NCI-H1436 (cell line): ENCODE data around the gene MSMB.

Source experiments
- DNase-seq: peaks from one replicate; lab custom pipeline; 2025; lab: John Stamatoyannopoulos, UW

Gene MSMB

DNA sequence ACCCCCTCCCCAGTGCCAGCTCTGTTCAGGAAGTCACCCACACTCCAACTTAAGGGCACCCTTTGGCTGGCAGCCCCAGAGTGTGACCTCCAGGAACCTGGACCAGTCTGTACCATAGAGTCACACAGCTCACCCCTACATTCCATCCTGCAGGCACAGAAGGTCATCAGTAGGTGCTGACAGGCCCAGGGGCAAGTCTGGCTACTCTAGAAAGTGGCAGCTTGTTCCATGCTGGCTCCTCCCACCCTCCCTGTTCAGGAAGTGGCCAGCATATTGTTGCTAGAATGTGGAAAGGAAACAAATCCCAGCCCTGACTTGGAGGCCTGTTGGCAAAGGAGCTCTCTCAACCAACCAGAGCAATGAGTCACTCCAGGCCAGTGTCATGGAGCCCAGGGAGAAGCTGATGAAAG lies 12.5 kb downstream of the MSMB start:
- DNase-seq = no peak

DNA sequence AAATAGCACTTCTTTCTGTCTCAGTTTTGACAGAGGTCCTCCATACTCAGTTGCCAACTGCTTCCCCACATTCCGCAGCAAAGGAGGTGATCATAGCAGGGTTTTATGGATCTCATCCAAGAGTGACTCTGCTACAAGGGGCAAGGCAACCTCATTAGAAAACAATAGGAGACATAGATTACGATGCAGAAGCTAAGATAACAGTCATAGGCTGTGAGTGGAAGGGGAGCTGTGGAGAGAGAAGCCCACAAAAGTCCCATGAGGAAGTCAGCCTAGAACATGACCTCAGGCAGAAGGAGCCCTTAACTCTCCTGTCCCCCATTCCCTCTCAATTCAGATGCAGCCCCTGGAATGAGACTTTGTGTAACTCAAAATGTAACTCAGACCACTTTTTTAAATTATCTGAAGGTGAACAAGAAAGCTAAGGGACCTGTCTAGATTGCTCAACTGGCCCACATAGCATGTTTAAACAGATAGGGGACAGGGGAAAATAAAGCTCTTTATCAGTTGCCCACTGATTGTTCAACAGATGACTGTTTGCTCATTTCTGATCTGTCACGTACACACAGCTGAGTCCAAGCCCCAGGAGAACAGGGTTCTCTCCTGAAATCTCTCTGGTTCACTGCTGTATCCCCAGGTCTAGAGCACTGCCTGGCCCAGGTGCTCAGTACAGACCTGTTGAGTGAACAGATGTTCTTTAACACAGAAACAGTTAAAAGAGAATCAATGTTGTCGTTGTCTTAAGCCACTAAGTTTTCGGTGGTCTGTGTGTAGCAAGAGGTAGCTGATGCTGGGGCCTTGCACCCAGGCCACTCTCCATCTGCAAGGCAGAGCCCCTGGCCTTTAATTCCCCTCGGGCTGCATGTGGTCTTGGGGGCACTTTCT lies 14.2 kb downstream of the MSMB start:
- no peak for DNase-seq

DNA sequence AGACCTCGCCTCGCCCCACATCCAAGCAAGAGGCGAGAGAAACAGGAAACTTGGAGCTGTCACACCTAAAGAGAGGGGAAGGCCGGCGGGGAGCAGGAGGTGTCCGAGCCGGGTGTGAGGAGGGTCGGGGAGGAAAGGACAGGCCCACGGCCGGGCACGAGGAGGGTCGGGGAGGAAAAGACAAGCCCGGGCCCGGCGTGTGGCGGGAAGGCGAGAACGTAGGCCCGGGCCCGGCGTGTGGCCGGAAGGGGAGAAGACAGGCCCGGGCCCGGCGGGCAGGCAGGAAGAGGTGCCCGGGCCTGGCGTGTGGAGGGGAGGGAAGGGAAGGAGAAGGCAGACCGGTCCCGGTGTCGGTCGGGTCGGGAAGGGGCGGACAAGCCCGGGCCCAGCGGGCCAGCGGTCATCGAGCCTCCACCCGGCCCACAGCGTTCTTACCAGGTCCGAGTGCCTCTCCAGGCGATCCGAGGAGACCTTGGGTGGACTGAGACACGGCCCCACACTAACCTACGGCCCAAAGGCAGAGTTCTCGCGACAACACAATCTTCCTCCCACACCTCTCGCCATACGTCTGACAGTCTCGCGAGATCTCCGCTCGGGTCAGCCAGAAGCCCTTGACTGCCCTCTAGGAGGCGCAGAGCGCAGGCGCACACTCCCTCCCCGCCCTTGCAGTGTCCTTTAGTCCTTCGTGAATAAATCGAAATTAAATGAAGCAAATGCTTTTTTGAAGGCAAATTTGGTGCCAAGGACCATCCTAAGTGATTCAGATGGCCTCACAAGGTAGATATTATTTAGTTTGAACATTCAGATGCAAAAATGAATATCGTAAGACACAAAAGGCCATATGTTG lies 15.8 kb downstream of the MSMB start, which contains the start of gene NCOA4:
Gene NCOA4 (minus strand): TSS at position 533 of the 847 bp plus-strand sequence. CDS start 13,943 bp downstream, outside the sequence.
- DNase-seq = peak; percentile 93

DNA sequence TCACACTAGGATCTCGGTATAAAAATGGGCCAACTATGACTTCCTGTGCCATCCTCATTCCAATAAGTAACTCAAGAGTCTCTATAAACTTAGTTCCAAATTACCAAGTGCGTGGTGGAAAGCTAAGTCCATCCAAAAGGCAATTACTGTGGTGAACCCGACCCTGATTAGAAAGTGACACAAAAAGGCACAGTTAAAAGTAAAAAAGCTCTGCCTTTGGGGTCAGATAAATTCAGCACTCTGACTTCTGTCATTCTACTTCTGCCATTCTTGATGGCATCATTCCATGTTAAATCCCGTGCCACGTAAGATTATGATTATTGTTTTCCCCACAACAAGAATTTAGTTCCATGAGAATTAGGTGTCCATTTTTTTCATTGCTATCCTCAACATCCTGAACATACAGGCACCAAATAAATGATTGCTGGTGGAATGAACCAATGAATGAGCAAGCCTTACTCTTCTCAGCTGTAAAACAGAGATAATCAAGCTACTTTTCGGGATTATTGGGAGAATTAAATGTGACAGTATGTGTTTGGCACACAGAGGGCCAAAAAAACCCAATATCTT lies 16.5 kb downstream of the MSMB start:
- DNase-seq = no peak

DNA sequence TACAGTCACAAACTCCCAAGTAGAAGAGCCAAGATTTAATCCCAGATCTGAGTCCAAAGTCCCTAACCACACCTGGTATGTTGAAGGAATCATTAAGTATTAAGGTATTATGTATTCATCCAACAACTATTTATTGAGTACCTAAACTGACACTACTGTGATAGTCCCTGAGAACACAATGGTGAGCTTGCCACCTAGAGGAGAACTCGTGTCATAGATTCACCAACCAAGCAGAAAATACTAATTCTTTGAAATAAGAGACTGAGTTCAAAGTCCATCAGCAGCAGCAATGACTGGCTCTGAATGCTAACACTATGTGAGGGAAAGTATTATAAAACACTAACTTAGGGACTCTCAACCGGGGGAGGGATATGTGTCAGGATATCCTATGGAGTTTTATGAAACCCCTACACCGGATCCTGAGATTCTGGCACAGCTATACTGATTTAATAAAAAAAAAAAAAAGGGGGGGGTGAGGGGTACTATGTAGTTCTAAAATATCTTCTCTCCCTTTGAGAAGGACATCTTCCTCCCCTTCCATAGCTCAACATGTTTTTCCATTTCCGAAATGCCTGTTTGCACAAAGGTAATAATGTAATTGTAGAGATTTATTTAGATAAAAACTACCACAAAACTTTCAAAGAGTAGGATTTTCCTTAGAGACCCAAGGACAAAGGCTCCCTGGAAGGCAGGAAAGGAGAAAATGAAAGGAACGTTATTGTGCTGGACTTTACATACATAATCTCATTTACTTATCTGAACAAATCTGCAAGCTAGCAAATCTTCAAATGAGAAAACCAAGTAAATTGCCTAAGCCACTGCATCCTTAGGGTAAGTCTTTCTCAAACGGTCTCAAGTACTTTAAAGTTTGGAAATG lies 17.2 kb downstream of the MSMB start:
- DNase-seq = peak; percentile 21

DNA sequence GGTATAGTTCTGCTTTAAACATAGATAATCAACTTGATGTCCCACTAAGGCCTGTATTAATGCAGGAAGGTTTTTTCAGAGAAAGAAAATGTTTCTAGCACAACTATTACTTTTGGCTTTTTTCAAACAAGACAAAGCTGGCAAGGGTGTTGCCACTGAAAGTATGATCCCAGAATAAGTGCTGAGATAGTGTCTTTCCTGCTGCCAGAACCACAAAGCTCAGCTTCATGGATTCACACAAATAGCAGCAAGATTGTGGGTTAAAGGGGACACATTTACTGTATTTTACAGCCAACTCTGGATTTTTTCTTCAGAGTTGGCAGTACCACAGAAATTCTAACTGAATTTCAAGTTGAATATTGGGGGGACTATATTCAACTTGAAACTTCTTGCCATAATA lies 20.0 kb downstream of the MSMB start:
- no peak for DNase-seq

DNA sequence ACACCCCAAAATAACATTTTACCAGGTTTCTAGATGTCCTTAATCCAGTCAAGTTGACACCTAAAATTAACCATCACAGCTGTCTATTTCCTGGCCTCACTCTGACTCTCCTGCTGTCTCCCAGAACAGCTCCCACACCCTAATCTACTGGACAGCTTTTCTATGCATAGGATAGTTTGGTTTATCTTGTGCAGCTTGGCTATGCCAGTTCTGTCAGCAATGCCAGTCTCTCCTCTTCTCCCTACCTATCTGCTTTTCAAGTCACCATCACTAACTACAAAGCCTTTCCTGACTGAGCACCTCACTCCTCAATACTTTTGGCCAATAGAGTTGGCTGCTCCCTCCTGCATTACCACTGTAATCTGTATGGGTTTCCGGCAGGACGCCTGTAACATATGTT lies 20.7 kb downstream of the MSMB start:
- DNase-seq = no peak

DNA sequence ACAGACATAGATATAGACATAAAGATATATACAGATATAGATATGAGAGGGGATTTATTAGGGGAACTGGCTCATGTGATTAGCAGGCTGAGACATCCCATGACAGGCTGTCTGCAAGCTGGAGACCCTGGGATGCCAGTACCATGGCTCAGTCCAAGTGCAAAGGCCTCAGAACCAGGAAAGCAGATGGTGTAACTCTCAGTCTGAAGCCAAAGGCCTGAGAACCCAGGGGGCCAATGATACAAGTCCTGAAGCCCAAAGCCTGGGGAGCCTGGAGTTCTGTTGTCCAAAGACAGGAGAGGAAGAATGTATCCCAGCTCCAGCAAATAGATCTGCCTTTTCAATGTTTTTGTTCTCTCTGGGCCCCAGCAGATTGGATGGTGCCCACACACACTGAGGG lies 21.1 kb downstream of the MSMB start:
- no peak for DNase-seq

DNA sequence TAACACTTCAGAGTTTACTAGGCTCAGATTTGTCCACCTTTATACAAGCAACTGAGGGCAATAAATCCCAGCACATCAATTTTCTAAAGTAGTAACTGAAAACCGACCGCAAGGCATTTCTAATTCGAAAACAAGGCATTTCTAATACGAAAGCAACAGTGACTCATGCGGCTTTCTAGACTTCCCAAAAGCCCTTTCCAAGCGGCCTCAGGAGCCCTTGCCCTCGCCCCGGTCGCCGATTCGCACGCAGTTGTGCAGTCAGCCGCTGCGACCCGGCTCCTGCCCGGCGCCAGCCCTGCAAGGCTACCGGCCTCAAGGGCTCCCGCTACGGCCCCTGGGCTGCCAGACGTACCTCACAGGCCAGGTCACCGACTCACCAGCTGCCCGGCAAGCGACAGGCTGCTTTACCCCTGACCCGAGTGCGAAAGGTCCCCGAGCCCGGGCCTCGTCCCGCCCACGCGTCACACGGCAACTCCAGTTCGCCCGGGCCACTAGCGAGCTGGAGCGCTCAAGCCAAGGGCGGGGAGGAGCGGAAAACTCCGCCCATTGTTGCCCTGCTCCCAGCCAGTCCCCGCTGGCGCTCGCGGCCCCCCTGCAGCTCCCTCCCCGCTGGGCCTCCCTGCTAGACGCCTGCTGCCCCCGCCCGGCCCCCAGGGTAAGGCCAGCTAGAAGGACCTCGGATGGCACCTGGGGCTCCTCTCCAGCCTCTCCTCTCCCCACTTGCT lies 22.9 kb downstream of the MSMB start:
- DNase-seq = peak; percentile 83

DNA sequence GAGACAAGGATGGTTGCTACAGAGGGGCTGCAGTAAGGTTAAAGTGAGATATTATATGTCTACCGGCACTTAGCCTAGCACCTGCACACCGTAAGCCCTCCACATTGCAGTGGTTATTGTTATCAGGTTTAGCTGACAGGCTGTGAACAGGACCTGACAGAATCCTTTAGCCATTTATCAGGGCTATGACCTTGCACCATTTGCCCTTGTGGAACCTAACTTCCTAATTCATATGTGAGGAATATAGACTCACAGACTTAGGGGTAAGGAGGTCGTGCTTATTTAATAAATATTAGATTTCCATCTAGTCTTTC lies 25.8 kb downstream of the MSMB start:
- no peak for DNase-seq

DNA sequence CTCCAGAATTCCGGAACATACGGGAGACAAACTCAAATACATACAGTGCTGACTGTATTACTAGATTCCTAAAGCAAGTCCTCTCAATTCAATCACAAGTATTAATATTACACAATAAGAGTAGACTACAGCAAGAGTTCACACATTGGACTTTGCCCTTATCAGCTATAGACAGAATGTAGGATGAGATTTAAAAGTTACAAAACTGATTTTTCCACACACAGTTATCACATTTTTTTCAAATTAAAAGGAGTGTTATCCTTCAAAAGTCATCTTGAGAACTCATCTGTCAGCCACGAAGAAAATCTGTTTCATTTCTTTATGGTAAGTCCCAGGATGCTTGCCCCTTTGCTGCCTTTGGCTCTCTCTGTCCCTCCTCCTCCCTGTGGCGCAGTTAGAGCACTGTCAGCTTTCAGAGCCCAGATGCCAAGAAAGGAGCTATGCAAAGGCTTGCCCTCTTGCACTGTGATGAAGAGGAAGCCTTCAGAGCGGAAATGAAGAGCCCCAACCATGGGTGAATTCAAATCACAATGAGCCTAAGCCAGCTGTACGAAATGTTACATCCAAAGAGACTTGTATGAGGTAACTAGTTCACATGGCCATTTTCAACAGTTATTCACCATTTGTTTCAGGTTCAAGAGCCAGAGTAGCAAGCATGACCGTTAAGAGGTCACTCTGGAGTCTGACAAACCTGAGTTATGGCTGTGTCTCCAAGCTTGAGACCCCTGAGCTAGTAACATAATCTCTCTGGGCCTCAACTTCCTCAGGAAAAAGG lies 26.3 kb downstream of the MSMB start:
- DNase-seq = no peak

DNA sequence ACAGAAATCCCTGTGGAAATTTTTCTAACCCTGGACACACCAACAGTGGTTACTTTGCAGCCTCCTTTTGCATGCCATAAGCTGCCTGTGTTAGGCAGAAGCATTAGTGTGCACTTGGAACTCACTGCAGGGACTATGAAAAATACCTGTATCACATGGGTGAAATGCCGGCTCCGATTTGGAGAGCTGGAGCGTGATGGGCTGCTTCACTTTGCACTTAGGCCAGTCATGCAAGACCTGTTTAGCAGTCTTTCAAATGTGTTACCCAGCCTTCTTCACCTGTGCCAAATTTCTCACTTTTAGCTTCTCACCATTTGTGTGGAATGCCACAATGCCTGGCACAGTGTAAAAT lies 26.9 kb downstream of the MSMB start:
- DNase-seq = no peak

DNA sequence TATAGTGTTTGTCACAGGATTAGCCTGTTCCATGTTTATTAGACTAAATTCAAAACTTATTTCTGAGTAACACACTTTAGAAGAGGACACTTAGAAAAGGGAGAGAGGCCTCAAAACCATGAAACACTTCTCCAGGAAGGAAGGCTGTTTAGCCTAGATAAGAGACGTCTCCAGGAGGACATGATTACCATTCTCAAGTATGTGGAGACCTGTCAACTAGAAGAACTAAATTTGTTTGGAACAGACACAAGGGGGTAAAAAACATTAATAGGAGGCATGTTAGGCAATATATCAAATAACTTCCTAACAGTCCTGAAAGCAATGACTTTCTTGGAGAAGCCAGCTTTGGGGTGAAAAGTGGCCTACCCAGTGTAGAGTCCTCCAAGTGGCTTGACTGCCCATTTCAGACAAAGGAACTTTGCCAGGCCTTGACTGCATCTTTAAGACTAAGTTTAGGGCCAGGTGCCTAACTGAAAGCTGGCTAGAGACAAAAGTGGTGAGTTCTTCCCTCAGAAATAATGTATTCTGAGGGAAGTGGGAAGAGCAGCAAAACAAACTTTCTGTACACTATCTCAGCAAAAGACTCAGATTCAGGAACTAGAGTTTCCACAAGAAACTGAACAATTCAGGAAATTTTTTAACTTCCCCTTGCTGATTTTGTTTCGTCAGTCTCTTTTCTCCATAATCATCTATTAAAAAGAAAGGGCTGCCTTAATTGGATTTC lies 27.5 kb downstream of the MSMB start:
- DNase-seq = no peak

DNA sequence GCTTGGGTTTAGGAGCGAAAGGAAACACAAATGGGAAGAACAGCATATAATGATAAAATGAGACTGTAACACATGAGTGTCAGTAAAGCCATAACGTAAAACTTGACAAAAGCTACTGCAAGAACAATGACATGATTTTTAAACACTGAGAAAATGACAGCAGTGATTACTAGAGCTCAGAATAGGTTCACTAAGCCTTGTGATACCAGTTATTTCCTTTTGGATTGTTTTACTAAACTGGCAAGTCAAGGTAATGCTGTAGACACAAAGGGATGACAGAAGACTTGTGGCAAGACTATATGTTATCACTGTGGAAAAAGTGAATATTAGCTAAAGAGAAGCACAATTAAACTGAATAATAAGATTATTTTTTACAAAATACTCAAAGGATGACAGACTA lies 28.3 kb downstream of the MSMB start:
- no peak for DNase-seq

DNA sequence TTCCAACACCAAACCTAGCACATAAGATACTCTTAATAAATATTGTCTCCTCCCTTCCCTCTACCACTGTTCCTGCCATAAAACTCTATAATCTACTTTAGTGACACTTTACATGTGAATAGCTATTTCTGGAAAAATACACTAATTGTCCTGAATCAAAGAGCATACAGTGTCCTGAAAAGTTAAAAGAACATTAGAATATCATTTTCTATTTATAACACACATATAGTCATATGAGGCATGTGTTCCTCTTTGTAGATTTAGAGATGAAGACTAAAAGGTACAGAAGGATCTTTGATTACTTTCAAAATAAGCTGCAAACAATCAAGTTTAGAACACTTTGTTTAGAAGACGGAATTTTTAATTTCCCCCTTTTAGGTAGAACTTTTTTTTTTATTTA lies 29.3 kb downstream of the MSMB start:
- DNase-seq = no peak

DNA sequence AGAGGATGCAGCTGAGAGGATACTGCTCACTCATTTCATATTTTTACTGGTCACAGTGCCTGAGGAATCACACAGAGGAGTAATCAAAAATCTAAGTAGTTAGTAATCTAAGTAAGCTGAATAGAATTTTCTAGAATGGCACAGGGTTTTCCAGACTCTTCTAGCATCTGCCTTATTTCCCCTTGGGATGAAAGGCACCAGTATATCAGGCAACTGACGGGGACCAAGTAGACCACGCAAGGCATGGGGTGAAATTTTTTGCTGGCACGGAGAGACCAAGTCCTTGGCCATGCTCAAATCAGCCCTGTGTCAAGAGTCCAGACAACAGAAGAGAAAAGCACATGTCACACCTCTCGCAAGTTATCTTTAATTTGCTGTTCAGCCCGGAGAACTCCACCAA lies 29.9 kb downstream of the MSMB start:
- DNase-seq = no peak

DNA sequence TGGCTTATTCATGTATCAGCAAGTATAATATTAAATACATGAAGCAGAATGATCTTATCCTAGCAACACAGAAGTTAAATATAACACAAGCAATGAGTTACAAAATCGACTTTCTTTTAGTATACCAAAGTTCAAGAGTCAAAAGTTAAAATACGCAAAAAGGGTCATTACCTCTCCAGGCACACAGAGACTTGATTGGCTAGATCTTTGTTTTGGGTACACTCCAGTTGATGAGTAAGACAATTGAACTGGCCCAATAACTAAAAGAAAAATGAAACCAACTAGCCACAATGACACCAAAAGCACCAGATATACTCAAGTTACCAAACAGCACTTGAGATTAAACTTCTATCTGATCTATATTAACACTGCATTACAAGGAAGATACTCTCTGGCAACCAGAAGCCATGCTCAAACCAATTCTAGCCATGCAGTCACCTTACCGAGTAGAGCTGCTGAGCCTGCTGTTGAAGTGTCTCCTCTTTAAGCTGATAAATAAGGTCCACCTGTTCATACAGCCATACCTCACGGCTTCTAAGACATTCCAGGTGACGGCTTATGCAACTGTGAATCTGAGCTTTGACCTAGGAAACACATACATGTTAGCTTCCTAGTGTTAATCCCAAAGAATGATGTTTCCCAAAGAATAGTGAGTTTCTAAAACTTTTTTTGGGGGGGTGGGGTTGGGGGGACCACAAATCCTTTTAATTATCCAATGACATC lies 31.2 kb downstream of the MSMB start:
- no peak for DNase-seq

DNA sequence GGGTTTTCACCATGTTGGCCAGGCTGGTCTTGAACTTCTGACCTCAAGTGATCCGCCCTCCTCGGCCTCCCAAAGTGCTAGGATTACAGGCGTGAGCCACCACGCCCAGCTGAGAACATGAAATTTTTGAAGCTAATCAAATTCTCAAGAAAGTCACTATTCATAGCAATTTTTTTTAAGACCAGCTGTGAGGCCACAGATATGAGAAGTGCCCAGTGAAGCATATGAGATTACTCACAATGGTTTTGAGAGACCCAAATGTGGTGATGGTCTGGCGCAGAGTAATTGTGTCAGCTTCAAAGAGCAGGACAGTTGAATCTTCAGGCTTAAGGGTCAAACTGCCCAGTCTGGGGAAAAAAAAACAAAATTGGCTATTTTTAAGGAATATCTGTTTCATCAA lies 31.9 kb downstream of the MSMB start:
- DNase-seq = no peak

DNA sequence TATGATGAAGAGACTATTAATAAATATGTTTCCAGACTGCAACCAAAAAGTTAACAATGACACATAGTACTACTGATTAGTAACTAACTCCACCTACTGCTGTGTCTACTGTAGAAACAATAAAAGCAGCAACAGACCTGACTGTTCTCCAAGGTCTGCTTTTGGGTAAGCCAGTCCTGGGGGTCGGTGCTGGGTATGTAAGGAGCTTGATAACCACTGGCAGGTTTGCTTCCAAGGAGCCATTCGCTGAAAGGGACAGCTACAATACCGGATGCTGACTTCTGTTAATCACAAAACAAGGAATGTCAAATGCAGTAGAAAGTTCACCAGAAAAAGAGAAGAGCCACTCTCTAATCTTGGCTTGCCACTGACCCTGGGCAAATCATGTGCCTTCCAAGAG lies 33.3 kb downstream of the MSMB start:
- no peak for DNase-seq
